Hematopoietic multipotent progenitor cell (in vitro differentiated cells): ENCODE measurements around the gene TOMM40L. TPM values are rescaled to one million over a fixed set of nuclear protein-coding genes. Genes with fewer than 3 reads are reported as not detected.
A peak's percentile ranks its signal among the peaks of the same experiment; 100 is the strongest.

Experiments
- DNase-seq, 3 donors: peaks; one replicate each; pipeline ENCODE4 v3.0.0-alpha.2; 2011 to 2015; ENCODE audit warnings: low read depth in 2 of 3, low spot score in 2 of 3
- total RNA-seq: library from RNA; depleted of rRNA; stranded (reverse); fragments of >200 nt; gene quantifications from one replicate; pipeline ENCODE4 v1.2.3, GENCODE V29; 2012

The TOMM40L gene
- total RNA-seq, 1 donor = 21.5 TPM

GRCh38 chr1:161196521-161197451, 29.1 kb upstream of the TOMM40L start:
- DNase-seq = no peak

DNA sequence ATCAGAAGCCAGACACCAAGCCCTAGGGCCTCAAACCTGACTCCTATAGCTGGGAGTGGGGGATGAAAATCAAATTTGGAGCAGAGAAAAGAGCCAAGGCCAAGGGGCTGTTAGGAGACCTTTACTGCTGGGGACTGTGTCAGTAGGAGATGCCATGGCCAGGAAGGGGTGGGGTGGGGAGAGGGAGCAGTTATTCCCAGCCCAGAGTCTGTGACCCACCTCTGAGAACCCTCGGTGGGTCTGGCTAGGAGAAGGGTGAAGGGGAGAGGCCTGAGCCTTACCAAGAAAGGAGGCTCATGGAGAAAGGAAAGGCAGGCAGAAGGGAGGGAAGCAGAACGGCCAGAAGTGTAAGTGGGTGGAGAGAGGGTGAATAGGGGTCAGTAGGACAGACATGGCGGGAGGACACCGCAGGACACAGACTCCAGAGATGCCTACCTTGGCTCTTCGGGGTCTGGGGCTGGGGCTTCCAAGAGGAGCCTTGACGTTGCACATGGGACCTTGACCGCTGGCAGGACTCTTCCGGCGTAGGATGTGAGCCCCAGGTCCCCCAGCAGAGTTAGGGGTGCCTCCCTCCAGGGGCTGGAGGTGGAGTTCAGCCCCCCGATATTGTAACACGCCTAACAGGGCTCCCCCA, 28.2 kb upstream of the TOMM40L start:
- no peak for DNase-seq

DNA sequence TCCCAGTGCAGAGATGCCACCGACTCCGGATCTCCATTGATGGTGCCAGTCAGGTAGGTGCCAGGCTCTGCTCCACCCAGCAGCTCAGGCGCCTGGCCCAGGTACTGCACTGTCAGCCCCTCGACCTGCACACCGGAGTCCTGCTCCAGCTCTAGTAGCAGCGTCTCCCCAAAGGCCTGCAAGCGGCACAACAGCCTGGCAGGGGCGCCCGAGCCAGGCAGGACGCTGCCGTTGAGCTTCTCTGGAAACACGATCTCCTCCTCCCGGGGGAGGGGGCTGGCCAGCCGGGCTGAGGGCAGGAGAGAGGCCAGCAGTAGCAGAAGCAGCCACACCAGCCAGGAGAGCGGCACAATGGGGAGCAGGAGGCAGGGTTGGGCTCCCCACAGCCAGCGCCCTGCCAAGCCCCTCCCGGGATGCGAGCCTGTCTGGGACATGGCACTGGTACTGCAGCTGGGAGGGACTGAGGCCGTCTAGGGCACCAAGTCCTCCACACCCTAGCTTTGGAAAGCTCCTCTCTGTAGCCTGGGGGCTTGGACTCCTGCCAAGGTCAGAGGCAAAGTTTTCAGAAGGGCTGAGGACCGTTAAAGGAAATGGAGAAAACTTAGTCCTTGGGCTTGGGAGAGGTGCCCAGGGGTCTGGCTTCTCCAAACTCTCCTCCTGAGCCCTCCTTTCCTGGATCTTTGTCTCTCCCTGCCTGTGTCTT, 27.5 kb upstream of the TOMM40L start:
- DNase-seq = no peak

GRCh38 chr1:161198897-161199431, 26.9 kb upstream of the TOMM40L start, which contains the start of gene ADAMTS4:
TSS of gene ADAMTS4 (minus strand) at chr1:161199054. CDS start at chr1:161198627, 427 bp downstream.
- no peak for DNase-seq

DNA sequence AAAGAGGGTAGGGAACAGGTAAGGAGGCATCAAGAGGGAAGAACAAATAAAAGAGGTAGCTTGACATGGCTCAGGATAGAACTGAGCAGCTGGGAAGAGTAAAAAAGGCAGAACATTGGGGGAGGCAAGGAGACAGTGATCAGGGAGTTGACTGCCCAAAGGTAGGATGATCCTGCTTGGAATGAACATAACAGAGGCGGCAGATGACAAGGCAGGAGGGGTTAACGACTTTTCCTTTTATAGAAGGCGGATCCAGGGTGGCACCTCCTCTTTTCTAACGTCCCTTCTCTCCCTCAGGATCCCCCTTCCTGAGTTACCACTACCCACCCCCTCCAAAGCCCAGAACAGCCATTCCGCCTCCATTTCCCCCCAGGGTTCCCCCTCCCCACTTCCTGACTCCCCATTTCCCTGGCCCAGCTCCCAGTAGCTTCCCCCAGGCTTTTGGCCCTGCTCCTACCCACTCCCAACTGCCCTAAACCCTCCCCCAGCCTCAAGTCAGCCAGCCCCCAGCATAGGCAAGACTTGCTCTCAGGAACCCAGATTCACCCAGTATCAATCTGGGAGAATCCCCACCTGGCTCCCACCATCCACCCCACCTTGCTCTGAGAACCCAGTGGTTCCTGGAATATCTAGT, 26.2 kb upstream of the TOMM40L start:
- DNase-seq = no peak

DNA sequence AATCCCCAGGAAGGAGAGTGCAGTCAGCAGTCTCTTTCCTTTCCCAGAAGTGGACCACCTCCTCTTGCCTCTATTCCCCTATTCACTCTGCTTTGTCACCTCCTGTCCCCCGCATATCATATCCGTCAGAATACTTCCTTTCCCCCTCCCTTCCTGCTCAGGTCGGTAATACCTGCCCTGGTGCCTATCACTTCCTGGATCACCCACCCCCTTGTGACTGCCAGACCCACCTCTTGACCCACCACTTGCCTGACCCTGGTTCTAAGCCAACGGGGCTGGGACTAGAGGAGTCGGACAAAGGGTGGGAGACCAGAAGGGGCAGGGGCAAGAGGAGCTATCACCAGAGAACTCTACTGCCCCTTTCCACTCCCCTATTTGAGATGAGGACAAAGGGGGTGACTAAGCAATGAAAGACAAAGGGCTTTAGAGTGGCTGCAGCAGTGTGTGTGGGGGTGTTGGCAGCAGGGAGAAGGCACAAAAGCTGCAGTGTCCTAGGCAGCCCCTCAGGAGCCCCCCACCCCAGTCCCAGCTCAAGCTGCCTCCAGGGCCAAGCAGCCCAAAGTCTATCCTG, 25.4 kb upstream of the TOMM40L start:
- no peak for DNase-seq

DNA sequence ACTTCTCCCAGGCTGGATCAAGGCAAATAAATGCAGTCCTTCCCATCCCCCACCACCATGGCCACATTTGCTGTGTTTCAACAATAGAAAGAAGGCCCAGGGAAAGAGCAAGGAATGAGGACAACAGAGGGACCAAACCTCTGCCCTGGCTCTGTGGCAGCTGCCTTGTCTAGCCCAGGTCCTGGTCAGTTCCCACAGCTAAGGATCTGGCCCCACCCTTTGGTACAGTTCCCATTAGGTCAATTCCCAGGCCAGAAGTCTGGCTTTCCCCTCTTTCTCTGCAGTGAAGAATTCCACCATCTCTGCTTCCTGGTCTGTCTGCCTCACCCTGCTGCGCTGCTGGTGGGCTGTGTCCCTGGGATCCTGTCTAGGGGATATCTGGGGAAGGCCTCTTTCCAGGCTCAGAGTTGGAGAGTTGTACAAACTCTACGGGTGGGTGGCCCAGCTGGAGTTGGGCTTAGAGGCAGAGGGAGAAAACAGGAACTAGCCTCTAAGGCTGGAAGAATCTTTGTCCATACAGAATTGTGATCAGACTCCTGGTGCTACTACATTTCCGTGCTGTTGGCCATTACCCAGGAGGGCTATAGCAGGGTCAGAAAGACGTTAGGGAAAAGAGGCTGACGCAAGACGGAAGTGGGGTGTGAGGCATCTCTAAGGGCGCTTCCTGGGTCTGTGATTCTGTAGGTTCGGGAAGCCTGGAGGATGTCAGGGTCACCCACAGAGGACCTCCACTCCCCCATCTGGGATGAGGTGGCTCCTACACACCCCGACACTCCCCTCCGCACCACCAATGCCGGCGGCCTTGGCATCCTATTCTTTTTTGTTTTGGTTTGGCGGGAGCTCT, 24.6 kb upstream of the TOMM40L start:
- no peak for DNase-seq

DNA sequence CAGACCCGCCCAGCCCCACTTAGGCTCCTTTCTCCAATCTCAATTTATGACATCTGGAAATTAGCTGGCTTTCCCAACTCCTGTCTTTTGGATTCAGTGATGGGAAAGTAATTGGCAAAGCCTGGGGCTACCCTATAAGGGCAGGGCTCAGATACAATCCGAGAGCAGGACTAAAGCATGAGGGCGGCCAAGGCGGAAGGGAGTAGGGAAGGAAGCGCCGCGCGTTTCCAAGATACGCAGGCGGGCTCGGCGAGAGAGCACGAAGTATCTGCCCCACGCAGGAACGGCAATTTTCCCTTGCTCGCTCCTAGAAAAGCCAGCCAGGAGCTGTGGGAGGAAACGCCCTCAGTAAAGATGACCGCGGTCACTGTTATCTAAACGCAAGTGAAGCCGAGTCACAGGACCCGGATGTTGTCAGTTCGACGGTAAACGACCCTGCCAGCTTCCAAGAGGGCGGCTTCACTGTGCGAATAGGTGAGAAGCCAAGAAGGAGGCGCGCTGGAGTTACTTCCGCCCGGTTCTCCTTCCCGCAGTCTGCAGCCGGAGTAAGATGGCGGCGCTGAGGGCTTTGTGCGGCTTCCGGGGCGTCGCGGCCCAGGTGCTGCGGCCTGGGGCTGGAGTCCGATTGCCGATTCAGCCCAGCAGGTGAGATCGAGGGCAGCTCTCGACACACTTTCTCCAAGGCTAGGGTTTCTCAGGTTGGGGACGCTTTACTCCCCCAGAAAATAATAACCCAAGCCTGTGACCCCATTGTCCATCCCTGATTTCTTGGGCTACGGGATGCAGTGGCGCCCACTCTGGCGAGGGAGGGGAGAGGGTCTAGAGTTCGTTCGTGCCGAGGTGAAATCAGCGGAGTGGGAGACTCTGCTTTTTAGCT, 23.8 kb upstream of the TOMM40L start, which contains the start of gene NDUFS2:
Gene NDUFS2, plus strand, starts transcription at position 532 of the 877 bp plus-strand sequence. Its CDS starts 19 bp downstream, at position 551.
- DNase-seq = peak; percentile 83 to 98 (median 98)

- DNase-seq = no peak
These were observed 19.3 kb upstream of the TOMM40L start for GRCh38 chr1:161206411-161207140.

GRCh38 chr1:161207173-161207572, 18.7 kb upstream of the TOMM40L start:
- no peak for DNase-seq

DNA sequence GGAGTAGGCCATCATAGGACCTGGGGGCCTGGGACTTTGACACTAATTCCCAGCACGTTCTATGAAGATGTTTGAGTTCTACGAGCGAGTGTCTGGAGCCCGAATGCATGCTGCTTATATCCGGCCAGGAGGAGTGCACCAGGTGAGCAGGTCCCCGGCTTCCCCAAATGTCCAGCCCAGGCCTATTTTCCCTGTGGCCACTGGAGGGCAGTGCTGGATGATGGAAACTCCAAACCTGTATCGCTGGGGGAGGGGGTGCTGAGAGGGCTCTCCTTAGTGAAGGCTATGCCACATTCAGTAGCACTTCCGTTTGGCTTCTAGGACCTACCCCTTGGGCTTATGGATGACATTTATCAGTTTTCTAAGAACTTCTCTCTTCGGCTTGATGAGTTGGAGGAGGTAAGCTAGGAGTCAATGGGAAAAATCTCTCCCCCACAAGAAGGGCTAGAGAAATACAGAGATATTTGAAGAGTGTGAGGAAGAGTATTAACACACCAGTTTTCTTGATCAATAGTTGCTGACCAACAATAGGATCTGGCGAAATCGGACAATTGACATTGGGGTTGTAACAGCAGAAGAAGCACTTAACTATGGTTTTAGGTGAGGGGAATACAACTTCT, 16.0 kb upstream of the TOMM40L start:
- DNase-seq = peak in 2 of 3 donors; percentile 78 to 89

GRCh38 chr1:161214369-161214768, 11.5 kb upstream of the TOMM40L start:
- no peak for DNase-seq

- peak in 1 of 3 donors; percentile 42 for DNase-seq
These were observed 10.8 kb upstream of the TOMM40L start, which contains the start of gene FCER1G for GRCh38 chr1:161215076-161215475. TSS of gene FCER1G (plus strand) at chr1:161215295. CDS start at chr1:161215322, 27 bp downstream.

DNA sequence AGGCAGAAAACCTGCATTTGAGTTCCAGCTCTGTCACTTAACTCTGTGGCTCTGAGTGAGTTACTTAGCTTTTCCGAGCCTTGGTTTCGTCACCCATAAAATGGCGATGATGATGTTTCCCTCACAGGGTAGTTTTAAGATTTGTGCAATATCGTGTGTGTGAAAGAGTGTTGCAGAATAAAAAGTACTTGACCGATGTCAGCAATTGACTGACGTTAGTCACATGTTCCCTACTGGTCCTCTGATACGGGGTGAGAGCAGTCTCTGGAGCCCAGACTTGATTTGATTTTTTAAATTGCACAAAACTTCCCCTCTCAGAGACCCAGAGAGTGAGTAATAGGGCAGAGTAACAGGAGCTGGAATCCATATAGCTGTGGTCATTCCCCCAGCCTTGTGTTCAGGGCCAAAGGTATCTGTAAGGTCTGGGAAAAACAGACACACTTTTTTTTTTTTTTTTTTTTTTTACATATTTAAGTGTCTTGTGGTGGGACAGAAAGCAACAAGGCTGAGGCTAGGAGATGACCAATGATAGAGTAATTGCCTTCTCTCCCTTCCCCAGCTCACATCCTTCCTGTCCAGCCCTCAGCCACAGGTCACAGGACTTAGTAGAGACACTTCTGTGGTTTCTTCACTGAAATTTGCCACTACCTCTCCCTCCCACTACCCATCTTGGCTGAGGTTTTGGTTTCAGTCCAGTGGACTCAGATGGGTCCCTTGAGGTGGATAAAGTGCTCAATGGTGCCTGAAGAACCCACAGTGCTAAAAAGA, 8.7 kb upstream of the TOMM40L start:
- DNase-seq = no peak

DNA sequence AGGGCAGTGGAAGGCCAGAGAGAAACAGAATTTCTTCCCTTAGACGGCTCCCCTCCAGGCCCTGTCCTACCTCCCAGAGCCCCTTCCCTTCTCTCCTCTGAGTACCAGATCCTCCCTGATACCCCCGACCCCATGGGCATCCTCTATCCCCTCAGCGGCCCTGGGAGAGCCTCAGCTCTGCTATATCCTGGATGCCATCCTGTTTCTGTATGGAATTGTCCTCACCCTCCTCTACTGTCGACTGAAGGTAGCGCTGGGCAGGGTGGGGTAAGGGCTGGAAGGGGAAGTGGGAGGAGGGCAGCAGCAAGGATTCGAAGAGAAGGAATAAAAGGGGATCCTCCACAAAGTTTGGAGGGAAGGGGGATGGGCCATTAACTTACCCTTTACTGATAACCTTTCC, 8.0 kb upstream of the TOMM40L start:
- DNase-seq = no peak
